Lower leg skin (tissue), 4 donors: ENCODE results near the gene SMOC2. TPM values are rescaled to one million over a fixed set of nuclear protein-coding genes. Genes with fewer than 3 reads are reported as not detected.
"Not testable (repeated sequence)": the region's sequence is repeated elsewhere in the genome, so short reads cannot be mapped to it uniquely, and the experiment has no call there.

Experiments
- DNase-seq, 2 donors: peaks; one replicate each; pipeline ENCODE4 v3.0.0-alpha.2; 2019; ENCODE audit warnings: low spot score in 2 of 2
- H3K4me3 ChIP-seq: fragments of 200-600 bp; sonication (generic); 2 replicates; pipeline ENCODE4 v1.5.1; 2017; ENCODE audit warnings: mild to moderate bottlenecking, low read depth; ENCODE audit not compliant: poor library complexity, severe bottlenecking
- POLR2A ChIP-seq, 2 donors: fragments of 450-650 bp; IDR thresholded peaks; one replicate each; pipeline ENCODE4 v1.6.1; 2016 to 2017; ENCODE audit warnings: antibody characterized with exemption in 2 of 2, mild to moderate bottlenecking in 1 of 2, moderate library complexity in 1 of 2
- WGBS, 2 donors: methylation state at CpG; one replicate each; pipeline ENCODE4 v1.1.5; 2018; 5-methylcytosine and 5-hydroxymethylcytosine counted together
- intact Hi-C: fragments of 100-400 bp; cut with DNase I; formaldehyde crosslinking; loops from one replicate; pipeline ENCODE4 v1.15.0; 2023; ENCODE audit warnings: low total_unique reads
- total RNA-seq, 4 donors: library from RNA; depleted of rRNA; stranded (reverse); fragments of >200 nt; gene quantifications; one replicate each; pipeline ENCODE4 v1.1.0, GENCODE V29; 2016
- TF ChIP-seq, protein P1 (sequence below), 3 donors: fragments of 450-650 bp; IDR thresholded peaks; one replicate each; pipeline ENCODE4 v1.5.1; 2016; ENCODE audit warnings: antibody characterized with exemption in 3 of 3, mild to moderate bottlenecking in 3 of 3, moderate library complexity in 2 of 3

SMOC2 gene
- total RNA-seq, 4 donors from 2014 or later: 12.5 to 26.1 (median 13.0) TPM

DNA sequence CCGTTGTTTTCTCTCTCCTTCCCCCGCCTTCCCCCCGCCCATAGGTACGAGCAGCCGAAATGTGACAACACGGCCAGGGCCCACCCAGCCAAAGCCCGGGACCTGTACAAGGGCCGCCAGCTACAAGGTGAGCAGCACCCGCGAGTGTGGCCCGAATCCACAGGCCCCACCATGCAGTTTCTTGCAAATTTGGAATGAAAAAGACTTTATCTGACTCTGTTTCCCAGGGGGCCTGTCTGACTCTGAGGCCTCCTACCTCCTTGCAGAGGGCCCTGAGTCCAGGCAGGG lies 167.1 kb downstream of the SMOC2 start:
- H3K4me3 ChIP-seq: no peak overlapping the region
- TF ChIP-seq, protein P1, sequence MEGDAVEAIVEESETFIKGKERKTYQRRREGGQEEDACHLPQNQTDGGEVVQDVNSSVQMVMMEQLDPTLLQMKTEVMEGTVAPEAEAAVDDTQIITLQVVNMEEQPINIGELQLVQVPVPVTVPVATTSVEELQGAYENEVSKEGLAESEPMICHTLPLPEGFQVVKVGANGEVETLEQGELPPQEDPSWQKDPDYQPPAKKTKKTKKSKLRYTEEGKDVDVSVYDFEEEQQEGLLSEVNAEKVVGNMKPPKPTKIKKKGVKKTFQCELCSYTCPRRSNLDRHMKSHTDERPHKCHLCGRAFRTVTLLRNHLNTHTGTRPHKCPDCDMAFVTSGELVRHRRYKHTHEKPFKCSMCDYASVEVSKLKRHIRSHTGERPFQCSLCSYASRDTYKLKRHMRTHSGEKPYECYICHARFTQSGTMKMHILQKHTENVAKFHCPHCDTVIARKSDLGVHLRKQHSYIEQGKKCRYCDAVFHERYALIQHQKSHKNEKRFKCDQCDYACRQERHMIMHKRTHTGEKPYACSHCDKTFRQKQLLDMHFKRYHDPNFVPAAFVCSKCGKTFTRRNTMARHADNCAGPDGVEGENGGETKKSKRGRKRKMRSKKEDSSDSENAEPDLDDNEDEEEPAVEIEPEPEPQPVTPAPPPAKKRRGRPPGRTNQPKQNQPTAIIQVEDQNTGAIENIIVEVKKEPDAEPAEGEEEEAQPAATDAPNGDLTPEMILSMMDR (IDR thresholded peaks at IDR 0.05): no peak
- TF ChIP-seq POLR2A (IDR thresholded peaks at IDR 0.05): no peak
- WGBS, 2 donors: 85 to 87% methylated on average over 11 of the region's 11 CpGs
- DNase-seq: peak in 1 of 2 donors; percentile 77
- intact Hi-C loops: no loop called here

DNA sequence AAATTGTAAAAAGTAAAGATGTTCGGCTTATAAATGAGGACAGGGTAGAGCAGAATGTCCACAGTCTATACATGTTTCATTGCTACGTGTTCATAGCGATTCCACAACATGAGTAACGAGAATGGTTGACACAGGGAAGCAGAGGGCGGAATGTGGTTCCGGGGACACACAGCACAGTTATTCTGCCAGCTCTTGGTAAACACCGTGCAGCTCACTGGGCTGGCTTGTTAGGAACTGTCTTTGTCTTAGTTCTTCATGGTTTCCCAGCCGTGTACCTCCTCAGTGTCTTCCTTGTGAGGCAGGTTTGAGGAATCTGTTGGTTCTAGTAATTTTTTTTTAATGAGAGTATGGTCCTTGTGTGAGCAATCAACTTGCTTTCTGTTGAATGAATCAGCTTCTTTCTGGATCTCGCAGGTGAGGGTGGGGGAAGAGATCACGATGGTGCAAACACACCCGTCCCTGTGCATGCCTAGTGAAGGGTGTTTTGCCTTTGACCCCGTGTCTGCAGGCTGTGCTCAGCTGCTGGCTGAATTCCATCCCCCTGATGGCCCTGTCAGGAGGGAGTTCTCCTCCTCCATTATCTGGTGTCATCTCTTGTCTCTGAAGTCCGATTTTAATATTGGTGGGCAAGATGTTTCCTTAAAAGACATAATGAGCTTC lies 168.2 kb downstream of the SMOC2 start:
- no peak overlapping the region for H3K4me3 ChIP-seq
- DNase-seq: peak in 1 of 2 donors; percentile 59
- intact Hi-C loops: no loop called here
- TF ChIP-seq POLR2A (IDR thresholded peaks at IDR 0.05): no peak
- TF ChIP-seq, protein P1 (IDR thresholded peaks at IDR 0.05): no peak
- WGBS, 2 donors: 50 to 56% methylated on average over 13 of the region's 13 CpGs

DNA sequence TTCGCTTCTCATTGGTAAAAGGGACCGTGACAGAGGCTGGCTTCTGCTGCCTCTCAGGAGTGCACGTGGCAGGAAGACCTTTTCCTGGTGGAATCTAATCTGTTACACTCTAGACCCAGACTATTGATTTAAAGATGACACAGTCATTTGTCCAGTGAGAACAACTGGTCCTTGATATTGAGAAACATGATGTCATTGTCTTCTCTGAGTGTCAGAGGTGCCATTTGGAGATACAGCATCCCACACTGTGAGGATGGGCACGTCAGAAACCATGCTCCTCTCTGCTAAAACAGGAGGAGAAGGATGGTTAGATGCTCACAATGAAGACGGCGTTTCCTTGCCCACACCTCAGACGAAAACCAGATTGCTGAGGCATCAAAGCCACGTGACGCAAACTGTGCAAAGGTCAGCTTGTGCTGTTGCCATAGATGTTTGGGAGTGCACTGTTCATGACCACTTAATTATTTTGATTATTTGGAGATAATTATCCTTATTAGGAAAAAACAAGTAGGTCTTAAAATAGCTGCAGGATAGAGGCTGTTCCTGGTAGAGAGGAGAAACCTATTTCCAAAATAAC lies 169.0 kb downstream of the SMOC2 start:
- WGBS, 2 donors: 86 to 87% methylated on average over 9 of the region's 9 CpGs
- H3K4me3 ChIP-seq: no peak overlapping the region
- intact Hi-C loops: no loop called here
- peak in 1 of 2 donors; percentile 52 for DNase-seq
- TF ChIP-seq POLR2A (IDR thresholded peaks at IDR 0.05): no peak
- TF ChIP-seq, protein P1 (IDR thresholded peaks at IDR 0.05): no peak

DNA sequence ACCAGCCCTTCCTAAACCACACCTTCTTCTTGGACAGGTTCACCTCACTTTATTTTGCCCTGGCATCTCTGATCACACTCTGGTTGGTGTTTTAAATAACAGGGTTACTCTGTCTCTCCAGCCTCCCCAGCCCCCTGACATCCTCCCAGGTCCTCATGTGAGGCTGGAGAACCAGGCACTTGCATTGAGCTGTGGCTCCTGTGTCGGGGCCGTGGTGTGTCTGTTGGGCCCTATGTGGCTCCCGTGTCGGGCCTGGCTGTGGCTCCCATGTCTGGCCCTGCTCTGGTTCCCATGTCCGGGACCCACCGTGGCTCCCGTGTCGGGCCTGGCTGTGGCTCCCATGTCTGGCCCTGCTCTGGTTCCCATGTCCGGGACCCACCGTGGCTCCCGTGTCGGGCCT lies 170.0 kb downstream of the SMOC2 start:
- peak in 1 of 2 donors; percentile 40 for DNase-seq
- H3K4me3 ChIP-seq, intact Hi-C loops: not testable (repeated sequence)
- WGBS, 2 donors: 97 to 98% methylated on average over 8 of the region's 12 CpGs

DNA sequence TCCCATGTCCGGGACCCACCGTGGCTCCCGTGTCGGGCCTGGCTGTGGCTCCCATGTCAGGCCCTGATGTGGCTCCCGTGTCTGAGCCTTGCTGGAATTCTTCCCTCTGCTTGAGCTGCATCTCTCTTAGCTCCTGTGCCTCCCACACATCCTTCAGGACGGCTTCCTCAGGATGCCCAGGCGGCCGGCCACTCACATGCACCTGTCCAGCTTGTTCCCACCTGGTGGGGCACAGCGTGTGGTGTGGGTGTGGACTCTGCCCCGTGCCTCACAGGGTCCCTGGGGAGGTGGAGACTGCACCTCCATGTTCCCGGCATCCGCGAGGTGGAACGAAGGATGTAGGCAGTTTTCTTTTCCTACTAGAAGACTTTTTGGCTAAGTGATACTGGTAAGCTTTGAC lies 170.7 kb downstream of the SMOC2 start:
- WGBS, 2 donors: 92 to 95% methylated on average over 14 of the region's 14 CpGs
- intact Hi-C loops: no loop called here
- no peak overlapping the region for H3K4me3 ChIP-seq
- TF ChIP-seq, protein P1 (IDR thresholded peaks at IDR 0.05): no peak
- no peak for TF ChIP-seq POLR2A (IDR thresholded peaks at IDR 0.05)
- DNase-seq: peak in 1 of 2 donors; percentile 82

DNA sequence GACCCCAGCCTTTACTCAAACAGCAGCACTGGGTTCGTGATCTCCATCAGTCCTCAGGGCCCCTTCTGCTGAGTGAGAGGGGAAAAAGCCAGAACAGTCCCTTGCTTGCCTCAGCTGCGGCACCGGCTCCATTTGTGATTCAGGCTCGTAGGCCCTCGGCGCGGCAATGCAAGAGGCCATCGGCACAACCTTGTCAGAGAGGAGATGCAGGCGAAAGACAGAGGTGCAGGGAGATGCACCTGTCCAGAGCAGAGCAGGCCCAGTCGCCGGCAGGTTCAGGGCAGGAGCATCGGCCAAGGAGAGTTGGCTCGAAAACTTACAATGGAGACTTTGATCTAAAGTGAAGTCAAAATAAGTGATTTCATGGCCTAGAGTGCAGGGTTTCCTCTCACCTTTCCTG lies 171.6 kb downstream of the SMOC2 start:
- DNase-seq: no peak
- intact Hi-C loops: no loop called here
- H3K4me3 ChIP-seq: no peak overlapping the region
- TF ChIP-seq, protein P1 (IDR thresholded peaks at IDR 0.05): no peak
- no peak for TF ChIP-seq POLR2A (IDR thresholded peaks at IDR 0.05)
- WGBS, 2 donors: 89 to 98% methylated on average over 13 of the region's 13 CpGs
